MM.1S (cell line): ENCODE results near the gene GRK3.

Experiments
- CTCF ChIP-seq: fragments of 300-600 bp; sonication (generic); IDR thresholded peaks from 2 replicates; pipeline ENCODE4 v1.5.1; 2016; ENCODE audit warnings: antibody characterized with exemption, low read length, mixed read lengths
- EZH2 ChIP-seq: fragments of 300-600 bp; sonication (generic); optimal IDR thresholded peaks from 2 replicates; pipeline ENCODE3; 2017; ENCODE audit warnings: low read depth, mild to moderate bottlenecking, antibody characterized with exemption, low read length, mixed read lengths
- EZH2phosphoT487 ChIP-seq: fragments of 300-600 bp; sonication (generic); IDR thresholded peaks from 2 replicates; pipeline ENCODE4 v1.6.1; 2018; ENCODE audit warnings: antibody characterized with exemption, low read length

- TF ChIP-seq EZH2 = no peak
- TF ChIP-seq CTCF = no peak
- no peak for TF ChIP-seq EZH2phosphoT487
Observed at GRCh38 chr22:25697978-25698377, 133.5 kb downstream of the GRK3 start.
